DOHH2 (cell line): ENCODE data around the gene DNAI4.

ENCODE experiments used
- EZH2phosphoT487 ChIP-seq: fragments of 200-600 bp; sonication (generic); IDR thresholded peaks from 2 replicates; pipeline ENCODE4 v1.6.1; 2017; ENCODE audit warnings: borderline replicate concordance, mild to moderate bottlenecking, antibody characterized with exemption, low read length, moderate library complexity, mixed read lengths
- TF ChIP-seq, protein P1 (sequence below): fragments of 200-600 bp; sonication (generic); IDR thresholded peaks from one replicate; pipeline ENCODE4 v1.5.1; 2014; ENCODE audit warnings: antibody characterized with exemption, mild to moderate bottlenecking, low read depth, low read length; ENCODE audit not compliant: poor library complexity, severe bottlenecking

DNA sequence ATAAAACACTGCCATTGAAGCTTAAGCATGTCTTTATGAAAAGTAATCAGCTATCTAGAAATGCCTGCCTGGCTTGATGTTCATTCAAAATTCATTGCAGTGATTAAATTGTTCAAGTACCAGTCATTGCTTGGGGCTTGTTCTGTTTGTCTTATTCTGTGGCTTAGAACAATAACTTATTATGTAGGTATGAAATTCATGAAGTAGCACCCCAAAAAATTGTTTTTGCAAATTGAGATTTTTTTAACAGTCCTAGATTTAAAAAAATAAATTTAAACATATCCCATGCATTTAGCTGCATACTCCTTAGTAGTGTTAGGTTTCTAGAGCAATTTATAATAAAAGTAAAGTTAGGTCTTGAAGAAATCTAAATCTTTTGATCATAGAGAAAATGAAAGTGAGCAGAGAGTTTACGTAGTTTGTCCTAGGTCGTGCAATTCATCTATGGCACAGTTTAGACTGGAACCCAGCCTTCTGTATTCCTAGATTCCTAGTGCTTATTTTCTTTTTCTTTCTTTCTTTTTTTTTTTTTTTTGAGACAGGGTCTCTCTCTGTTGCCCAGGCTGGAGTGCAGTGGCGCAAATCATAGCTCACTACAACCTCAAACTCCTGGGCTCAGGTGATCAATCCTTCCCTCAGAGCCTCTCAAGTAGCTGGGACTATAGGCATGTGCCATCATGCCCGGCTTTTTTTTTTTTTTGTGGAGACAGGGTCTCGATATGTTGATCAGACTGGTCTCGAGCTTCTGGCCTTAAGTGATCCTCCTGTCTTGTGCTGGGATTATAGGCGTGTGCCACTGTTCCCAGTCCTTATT lies 9.4 kb upstream of the DNAI4 start:
- TF ChIP-seq, protein P1, sequence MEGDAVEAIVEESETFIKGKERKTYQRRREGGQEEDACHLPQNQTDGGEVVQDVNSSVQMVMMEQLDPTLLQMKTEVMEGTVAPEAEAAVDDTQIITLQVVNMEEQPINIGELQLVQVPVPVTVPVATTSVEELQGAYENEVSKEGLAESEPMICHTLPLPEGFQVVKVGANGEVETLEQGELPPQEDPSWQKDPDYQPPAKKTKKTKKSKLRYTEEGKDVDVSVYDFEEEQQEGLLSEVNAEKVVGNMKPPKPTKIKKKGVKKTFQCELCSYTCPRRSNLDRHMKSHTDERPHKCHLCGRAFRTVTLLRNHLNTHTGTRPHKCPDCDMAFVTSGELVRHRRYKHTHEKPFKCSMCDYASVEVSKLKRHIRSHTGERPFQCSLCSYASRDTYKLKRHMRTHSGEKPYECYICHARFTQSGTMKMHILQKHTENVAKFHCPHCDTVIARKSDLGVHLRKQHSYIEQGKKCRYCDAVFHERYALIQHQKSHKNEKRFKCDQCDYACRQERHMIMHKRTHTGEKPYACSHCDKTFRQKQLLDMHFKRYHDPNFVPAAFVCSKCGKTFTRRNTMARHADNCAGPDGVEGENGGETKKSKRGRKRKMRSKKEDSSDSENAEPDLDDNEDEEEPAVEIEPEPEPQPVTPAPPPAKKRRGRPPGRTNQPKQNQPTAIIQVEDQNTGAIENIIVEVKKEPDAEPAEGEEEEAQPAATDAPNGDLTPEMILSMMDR = no peak
- TF ChIP-seq EZH2phosphoT487 = no peak
